IPS DF 19.7 (cell line): ENCODE results near the gene KAT6B.
"Not testable (repeated sequence)": the region's sequence is repeated elsewhere in the genome, so short reads cannot be mapped to it uniquely, and the experiment has no call there.

ENCODE experiments used
- DNase-seq: peaks from one replicate; pipeline ENCODE4 v3.0.0-alpha.2; 2013; ENCODE audit warnings: low read depth, low spot score

Gene KAT6B

DNA sequence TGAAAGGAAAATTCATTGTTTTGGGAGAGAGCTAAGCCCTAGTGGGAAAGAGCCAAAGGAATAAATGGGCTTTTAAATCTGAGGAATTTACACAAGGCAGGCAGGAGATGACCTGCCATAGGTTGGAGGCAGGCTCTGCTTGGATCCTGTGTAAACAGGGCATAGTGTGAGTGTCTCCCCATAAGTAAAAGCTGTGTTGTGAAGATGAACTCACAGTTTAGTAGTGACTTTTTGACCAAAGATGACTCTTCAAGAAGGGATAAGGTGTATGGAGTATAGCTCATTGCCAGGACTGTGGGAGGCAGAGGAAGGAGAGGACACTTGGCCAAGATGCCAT lies 63.2 kb downstream of the KAT6B start:
- DNase-seq = no peak

DNA sequence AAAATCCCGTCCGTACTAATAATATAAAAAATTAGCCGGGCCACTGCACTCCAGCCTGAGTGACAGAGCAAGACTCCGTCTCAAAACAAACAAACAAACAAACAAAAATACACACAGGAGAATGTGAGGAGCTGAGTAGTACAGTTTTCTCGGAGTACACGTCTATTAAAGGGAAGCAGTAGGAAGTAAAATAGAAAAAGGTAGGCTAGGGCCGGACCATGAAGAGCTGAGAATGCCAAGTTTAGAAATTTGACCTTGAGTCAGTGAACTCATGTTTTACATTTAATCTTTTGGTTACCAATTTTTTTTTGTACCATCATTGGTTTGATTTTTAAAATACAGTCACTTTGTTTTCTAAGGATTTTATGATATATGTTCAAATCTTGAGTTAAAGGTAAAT lies 64.1 kb downstream of the KAT6B start:
- DNase-seq = no peak

DNA sequence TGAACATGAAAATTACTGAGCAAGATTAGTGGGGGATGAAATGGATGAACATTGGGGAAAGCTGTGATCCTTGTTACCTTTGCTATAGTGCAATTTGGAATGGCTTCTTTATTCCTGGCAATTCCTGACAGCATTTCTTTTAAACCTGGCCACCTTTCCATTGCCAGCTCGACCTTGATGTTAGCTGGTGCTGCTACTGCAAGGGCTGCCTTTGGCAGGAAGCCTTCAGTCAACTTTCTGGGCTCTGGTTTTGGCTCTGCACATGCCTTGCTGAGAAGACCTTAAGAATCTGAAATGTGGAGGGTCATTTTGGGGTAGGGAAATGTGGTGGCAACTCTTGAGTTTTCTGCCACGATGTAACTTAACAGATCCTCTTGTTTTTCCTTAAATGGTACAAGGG lies 64.7 kb downstream of the KAT6B start:
- no peak for DNase-seq

DNA sequence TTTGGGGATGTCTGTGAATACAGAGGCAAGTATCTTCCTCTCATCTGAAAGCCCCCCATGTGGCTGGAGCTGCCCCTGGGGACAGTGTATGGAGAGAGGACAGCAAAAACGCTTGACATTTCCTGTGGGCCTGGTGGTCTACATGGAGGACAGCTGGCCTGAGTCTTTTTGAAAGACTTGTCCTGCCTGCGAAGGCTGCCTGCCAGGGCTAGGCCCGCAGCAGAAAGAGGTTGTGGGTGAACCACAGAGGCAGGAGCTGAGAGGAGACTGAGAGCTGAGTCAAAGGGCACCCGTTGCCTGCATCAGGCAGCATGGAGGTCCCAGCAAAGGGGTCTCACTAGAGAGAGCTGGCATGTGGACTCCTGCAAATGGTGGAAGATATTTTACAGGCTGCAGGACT lies 66.4 kb downstream of the KAT6B start:
- DNase-seq = no peak

DNA sequence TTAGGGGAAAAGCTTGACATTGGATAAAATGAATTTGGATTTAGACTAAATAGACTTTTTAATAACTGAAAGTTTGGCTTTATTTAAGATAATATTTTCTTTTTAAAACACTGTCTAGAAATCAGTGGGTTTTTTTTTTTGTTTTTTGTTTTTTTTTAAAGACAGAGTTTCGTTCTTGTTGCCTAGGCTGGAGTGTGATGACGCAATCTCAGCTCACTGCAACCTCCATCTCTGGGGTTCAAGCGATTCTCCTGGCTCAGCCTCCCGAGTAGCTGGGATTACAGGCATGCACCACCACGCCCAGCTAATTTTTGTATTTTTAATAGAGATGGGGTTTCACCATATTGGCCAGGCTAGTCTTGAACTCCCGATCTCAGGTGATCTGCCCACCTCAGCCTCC lies 66.9 kb downstream of the KAT6B start:
- not testable (repeated sequence) for DNase-seq

DNA sequence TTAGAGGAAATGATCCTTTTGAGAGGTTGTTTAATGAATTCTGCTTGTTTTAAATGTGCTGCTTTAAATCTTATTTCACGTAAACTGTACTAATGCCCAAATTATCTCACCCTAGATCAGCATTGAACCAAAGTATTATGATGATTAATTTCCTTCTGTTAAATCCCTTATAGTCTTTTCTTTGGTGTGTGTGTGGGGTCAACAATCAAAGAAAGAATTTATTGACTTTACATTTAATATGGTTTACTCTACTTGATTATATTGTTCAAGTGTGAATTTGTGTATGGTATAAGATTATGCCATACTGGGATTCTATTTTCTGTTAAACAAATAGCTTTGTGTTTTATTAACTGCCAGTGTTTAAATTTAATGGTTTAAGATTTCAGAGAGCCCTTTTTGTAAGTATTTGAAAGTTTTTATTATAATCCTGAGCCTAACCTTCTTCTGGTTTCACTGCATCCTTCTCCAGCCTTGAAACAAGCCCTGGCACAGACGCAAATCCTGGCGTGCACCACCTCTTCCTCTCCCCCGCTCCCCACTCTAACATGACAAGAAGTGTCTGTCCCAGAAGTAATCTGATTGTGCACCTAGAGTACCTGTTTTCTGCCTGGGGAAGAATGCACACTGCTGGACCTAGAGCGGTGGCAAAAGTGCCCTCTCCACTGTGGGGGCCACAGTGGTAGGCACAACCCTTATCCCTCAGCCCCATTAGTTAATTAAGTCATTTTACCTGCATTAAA lies 70.6 kb downstream of the KAT6B start:
- DNase-seq = no peak

DNA sequence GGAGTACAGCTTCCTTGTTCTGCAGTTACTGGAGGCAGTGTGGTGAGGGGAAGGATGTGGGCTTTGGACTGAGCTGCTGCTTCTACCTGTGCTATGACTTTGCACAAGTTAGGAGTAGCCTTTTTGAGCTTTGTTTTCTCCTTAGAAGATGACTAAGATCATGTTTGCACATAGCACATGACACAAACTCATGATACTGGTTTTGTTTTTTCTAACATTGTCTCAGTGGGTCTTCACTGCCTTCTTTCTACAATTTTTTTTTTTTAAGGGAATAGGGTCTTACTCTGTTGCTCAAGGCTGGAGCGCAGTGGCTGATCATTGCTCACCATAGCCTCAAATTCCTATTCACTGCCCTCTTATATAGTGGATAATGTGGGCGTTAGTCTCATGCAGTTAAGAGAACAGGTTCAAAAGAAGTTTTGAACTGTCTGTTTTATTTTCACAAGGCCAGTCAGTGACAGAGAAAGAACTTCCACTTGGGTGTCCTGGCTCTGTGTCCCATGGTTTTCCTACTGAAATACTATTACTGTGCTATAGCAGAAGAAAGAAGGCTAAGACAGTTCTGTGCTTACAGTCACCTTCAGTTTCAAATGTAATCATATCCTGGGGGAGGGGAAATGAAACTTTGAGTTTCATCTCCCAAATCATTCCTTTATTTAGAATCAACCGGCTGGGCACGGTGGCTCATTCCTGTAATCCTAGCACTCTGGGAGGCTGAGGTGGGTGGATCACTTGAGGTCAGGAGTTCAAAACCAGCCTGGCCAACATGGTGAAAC lies 72.0 kb downstream of the KAT6B start:
- DNase-seq = no peak

DNA sequence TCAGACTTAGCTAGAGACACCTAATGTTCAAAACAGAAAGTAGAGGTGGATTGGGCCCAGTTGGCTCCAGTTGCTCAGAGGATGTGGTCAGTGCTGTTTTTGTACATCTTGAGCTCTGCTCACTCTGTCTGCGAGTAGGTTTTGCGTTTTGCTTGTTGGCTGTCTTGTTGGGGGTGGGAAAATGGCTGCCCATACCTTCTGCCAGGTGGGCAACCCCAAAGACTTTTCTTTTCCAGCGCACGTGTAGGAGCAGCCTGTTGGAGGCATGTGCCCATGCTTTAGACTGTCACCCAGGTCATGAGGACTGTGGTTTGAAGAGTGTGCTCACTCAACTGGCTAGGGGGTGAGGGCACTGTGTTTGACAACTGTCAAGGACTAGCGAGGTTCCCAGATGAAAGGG lies 73.9 kb downstream of the KAT6B start:
- DNase-seq = no peak

DNA sequence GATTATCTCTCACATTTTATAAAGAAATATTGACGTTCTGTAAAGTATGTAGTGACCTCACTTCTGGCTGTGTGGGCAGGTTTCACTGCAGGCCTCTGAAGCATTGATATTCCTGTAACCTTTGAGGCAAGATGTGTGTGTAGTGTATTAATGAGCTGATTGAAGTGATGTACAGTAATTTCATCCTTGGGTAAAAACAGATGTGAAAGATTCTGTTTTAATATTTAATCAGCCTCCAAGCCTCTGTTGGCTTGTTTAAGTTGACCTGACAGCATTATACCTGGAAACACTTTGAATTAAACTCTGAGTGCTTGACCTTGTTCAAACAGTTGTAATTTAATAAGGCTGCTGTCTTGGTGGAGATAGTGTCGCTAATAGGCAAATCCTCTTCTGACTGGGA lies 74.9 kb downstream of the KAT6B start:
- no peak for DNase-seq

DNA sequence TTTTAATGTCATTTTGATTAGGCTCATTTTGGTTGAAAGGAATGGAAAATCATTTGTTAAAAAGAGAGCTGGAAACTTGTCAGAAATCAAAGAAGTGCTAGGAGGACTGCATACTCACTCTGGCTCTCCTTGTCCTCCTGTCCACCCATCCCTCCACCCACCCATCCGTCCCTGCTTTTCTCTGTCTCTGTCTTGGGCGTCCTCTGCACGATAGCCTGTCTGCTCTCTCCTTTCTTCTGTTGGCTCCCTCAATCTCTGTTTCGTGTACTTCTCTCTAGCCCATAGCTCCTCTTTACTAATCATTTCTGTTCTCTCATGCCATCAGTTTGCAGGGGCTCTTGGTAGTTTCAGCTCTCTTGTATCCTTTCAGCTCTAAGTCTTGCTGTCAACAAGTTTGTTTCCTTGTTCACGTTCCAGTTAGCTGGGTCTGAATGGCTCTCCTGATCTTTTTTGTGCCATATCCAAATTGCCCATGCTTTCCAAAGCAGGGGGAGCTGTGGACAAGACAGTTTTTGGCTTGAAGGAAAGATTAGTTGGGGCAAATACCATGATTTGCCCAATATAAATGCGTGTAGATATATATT lies 75.6 kb downstream of the KAT6B start:
- no peak for DNase-seq

DNA sequence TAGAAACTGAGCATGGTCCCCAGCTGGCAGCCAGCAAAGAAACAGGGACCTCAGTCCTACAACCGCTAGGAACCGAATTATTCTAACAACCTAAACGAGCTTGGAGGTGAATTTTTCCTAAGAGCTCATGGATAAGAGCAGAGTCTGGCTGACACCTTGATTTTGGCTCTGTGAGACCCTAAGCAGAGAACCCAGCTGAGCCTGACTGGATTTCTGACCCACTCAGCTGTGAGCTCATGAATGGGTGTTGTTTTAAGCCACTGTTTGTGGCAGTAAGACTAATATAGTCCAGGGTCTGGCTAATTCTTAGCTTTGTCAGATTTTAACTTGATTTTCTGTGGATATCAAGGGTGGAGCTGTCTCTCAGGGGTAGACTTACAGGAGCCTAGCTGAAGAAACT lies 77.1 kb downstream of the KAT6B start:
- no peak for DNase-seq

DNA sequence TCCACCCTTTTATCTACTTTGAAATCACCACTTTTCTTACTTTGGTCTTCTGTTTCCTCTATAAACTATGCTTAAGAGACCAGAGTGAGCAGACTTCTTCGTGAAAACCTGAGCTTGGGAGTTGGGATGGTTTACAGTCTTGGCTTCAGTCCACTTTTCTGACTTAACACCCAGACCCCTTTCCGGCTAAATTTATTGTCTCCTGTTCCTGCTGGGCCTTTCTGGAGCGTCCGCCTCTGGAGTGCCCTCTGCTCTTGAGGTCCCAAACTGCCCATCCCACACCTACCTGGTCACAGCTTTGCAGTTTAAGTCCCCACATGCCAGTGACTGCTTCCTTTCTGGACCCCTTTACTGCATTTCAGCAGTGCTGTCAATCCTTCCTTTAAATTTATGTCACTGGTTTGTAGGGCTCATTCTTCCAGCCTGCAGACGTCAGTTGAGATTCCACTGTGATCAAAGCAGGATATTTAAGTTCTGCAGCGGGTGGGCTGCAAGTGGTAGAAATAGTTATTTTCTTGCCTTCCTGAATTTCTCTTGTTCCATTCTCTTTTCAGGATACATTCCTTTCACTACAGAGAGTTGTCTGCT lies 80.3 kb downstream of the KAT6B start:
- DNase-seq = no peak

DNA sequence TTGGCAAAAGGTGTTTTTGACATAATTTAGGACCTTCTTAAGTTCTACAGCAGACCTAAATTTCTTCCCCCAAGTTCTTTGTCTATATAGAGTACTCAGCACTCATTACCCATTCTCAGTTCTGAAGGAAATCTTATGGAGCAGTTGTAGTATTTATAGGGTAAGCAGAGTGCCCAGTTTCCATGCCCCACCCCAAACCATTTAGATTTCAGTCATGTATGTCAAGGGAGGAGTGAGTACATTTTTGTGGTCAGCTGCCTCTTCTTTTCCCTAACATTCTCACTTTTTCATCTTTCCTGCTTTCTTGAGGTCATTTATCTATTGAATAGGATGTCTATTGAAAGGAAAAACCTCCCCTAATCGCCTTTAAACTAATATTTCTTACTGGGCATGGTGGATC lies 83.3 kb downstream of the KAT6B start:
- DNase-seq = no peak

DNA sequence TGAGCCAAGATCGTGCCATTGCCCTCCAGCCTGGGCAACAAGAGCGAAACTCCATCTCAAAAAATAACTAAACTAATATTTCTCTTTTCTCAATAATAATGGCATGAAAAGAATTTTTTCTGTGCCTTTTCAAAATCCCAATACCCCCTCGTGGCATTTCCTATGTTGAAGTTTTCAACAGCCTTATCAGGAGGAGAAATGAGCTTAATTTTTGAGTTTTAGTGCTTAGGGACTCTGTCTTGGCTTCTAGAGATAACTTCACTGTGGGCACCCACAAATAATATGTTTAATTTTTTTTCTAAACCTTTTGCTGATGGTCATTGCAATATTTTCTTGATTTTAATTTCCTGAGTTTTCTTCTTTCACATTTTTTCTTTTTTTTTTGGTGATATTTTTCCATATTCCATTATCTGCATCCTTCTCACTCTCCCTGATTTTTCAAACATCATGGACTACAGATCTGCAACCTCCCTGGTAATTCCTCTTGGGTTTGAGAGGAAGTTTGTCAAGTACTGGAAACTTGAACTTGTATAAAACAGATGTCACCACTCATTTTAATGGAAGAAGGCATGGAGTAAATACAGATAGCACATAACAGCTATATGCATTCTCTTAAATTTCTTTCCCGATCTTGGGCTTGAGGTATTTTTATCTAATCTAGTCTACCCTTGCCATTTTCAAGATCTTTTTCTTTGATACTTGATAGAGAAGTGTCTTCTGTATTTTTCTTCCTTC lies 84.0 kb downstream of the KAT6B start:
- DNase-seq = no peak

DNA sequence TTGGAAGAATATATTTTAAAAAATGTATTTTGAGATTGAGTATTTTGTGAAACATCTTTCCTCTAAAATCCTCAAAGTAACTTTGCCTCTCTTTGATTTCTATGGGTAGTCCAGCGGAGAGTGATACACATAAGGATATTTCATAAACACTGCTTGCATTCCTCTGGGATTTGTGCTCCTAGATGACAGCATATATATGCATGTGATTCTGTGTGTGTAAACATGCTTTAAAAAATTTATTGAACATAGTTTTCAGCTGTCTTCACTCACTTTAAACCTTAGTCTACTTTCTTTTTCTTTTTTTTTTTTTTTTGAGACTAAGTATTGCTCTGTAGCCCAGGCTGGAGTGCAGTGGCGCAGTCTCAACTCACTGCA lies 84.6 kb downstream of the KAT6B start:
- no peak for DNase-seq

DNA sequence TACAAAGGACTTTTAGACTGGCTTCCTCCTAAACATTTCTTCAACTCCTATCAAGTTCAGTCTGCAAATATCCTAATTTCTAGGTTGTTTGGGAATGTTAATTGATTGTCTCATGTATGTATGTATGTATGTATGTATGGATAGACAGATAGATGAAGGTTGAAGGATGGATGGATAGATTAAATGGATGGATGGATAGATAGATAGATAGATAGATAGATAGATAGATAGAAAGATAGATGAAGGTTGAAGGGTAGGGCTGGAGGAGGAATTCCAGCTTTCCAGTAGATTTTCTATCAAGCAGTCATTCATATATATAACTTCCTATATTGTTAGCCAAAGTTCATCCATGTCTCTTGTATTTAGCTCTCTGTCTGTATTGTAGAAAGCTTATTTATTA lies 85.8 kb downstream of the KAT6B start:
- no peak for DNase-seq

DNA sequence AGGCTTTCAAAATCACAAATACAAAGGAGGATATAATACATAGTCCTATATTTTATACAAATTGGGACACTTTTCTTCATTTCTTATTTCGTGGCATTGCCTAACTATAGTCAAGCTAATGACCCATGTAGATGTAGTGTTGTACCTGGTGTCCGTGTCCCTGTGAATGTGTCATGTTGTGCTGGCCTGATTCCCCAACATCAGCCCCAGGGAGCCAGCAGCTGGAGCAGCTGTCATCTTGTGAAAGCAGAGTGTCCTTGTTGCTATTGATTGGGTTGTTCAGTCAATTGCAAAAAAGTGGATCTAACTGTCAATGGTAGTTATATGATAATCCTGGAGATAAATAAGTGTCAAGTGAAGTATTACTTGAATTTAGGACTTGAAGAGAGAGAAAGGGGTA lies 86.3 kb downstream of the KAT6B start:
- DNase-seq = no peak

DNA sequence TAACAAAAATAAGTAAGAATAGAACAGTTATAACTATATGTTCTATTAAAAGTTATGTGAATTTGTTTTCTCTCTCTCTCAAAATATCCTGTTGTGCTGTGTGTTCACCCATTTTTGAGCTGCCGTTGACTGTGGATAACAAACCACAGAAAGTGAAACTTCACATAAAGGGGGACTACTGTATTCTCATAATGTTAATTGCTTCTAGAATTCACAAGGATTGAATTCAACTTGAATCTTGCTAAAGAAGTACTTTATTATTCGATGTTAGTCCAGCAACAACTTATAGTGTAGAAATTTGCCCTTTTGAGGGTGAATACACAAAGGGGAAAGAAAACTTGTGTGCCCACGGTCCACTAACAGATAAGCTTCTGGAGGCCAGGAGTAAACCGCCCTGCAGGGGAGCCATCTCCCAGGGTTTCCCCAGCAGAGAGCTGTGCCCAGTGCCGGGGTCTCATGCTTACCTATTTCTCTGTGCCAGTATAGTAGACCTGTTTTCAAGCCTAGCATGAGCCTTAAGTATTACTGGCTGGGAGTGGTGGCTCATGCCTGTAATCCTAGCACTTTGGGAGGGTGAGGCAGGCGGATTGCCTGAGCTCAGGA lies 87.1 kb downstream of the KAT6B start:
- DNase-seq = no peak

DNA sequence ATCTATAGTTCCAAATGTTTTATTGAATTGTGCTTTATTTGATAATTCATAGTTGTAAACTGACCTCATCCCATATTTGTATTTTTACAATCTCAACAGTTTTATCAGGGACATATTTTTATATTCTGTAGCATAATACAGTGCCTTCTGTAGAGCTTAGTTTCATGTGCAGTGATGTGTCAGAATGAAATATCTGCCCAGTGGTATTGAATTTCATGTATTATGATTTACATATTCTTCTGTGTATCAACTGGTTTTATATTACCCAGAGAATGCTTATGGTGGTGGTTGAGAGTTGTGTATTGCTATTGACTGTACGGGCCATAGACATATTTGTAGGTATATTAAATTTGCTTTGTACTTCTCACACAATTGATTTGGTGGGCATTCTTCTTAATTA lies 89.9 kb downstream of the KAT6B start:
- no peak for DNase-seq

DNA sequence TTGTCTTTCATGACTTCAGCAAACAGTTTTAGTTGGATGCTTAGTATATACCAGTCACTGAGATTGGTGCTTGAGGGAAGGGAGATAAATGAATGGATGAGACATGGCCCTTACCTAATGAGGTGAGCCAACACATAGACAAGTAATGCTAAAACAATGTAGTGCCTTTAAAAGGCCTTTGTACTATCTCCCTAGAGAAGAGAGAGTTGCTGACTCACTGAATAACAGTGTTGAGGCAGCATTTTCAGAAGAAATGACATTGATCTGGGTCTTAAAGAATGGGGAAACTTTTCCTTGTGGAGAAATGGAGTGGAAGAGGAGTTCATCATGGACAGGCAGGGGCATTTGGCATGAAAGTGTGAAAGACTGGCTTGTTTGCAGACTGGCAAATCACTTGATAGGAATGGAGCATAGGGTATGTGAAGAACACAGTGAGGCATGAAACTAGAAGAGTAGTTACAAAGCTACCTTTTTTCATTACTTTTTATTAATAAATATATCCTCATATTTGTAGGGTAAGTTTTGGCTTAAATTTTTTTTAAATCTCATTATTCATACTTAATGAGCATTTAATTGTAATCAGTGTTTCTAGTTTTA lies 91.2 kb downstream of the KAT6B start:
- DNase-seq = no peak

DNA sequence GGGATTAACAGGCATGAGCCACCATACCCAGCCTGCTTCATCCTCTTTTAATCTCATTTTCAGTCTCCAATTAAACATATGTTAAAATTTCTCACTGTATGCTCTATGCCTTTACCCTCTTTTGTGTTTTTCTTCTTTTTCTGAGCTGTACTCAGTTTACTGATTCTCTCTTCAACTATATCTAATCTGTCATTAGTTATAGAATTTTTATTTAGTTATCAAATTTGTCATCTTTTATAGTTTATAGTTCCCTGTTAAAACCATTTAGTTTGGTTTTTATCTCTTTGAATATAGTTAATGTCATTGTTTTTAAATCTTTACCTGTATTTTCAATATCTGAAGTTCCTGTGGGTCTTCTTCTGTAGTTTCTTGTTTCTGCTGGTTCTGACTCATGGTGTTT lies 93.3 kb downstream of the KAT6B start:
- no peak for DNase-seq
